ENCODE measurements around the gene ROGDI. TPM values are rescaled to one million over a fixed set of nuclear protein-coding genes. Genes with fewer than 3 reads are reported as not detected.

Gene ROGDI
- total and polyA plus RNA-seq, 10 of the 15 experiments (the other 5 are each of a cell fraction or from before 2014, with no cell fraction given) = 0.40 to 23.5 (median 12.3) TPM

DNA sequence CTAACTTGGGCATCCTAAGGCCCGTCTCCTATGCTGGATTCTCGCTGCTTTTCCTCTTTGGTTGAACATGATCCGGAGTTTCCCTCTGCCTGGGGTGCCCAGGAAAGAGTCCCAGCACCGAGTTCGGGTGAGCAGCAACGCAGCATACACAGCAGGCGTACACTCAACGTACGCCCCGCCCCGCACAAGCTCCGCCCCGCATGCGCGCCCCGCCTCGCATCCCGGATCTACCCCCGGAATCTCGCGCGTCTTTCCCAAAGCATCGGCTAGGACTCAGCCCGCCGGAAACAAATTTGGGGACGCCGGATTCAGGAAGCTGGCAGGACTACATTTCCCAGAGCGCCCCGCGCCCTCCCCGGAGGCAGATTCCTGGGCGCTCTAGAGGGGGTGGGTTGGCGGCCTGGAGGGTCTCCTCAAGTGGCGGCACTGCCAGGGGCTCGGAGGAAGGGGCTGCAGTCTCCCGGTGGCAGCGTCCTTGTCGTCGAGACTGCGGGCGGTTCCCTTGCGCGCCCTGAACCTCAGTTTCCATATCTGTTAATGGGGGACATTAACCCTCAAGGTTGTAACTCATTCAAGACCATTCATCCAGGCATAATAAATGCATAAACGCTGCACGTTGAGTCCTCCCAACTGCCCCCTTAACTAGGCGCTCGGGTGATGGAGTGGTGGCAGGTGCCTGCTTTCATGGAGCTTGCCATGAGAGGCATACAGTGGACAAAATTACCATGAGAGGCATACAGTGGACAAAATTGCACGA, 33.7 kb downstream of the ROGDI start:
- in situ Hi-C loops (cut with MboI) (no loop called here), intact Hi-C loops (cut with micrococcal nuclease; ENCODE audit: unreplicated experiment) (loop anchor here (2.0 kb wide), 3 partner anchors 34 to 78 kb away; partner anchors contain the start of genes ANKS3, DNAAF8, GLYR1 and ROGDI)
- RAD21 ChIA-PET (ENCODE audit: unreplicated experiment) = interaction anchor here (0.6 to 2.0 kb wide), 4 partner anchors 17 to 34 kb away, joined by 3 to 18 read pairs (median 4); partner anchors contain the start of genes ANKS3 and DNAAF8
- TF ChIP-seq HDAC2 (IDR thresholded peaks at IDR 0.05) (no peak), TCF7 (IDR thresholded peaks at IDR 0.05; ENCODE audit: borderline replicate concordance) (no peak), EGR1 (IDR thresholded peaks at IDR 0.05; ENCODE audit: borderline replicate concordance in 1 of 2, low read depth in 2 of 2, low read length in 2 of 2) (no peak), BCL11A (IDR thresholded peaks at IDR 0.05; ENCODE audit: low read depth, low read length) (no peak), RBBP5 (conservative IDR thresholded peaks at IDR 0.05) (no peak), MTA3 (IDR thresholded peaks at IDR 0.05; ENCODE audit: borderline replicate concordance, low read length) (no peak), CBFB (IDR thresholded peaks at IDR 0.05; ENCODE audit: low read depth) (no peak), ZNF622 (IDR thresholded peaks at IDR 0.05) (no peak), CREB1 (IDR thresholded peaks at IDR 0.05; ENCODE audit: low read depth) (peak; percentile 19; the same call in 1 of the 2 replicates), SMAD1 (IDR thresholded peaks at IDR 0.05; ENCODE audit: low read depth, partially characterized antibody) (no peak), NR2F1 (conservative IDR thresholded peaks at IDR 0.05) (no peak), RAD51 (IDR thresholded peaks at IDR 0.05) (no peak), SUZ12 (IDR thresholded peaks at IDR 0.05; ENCODE audit: unreplicated experiment) (no peak), RELB (IDR thresholded peaks at IDR 0.05; ENCODE audit: low read depth) (peak; percentile 47), SRF (IDR thresholded peaks at IDR 0.05; ENCODE audit: low read depth in 2 of 2, low read length in 2 of 2) (peak; percentile 2 to 69; a peak in 1 of 4 replicates), MXI1 (IDR thresholded peaks at IDR 0.05; ENCODE audit: low read depth, low read length) (peak; percentile 27; the same call in 1 of the 2 replicates), CHD4 (IDR thresholded peaks at IDR 0.05) (no peak), ESRRA (IDR thresholded peaks at IDR 0.05; ENCODE audit: low read length) (no peak)
- TF ChIP-seq, protein P1, sequence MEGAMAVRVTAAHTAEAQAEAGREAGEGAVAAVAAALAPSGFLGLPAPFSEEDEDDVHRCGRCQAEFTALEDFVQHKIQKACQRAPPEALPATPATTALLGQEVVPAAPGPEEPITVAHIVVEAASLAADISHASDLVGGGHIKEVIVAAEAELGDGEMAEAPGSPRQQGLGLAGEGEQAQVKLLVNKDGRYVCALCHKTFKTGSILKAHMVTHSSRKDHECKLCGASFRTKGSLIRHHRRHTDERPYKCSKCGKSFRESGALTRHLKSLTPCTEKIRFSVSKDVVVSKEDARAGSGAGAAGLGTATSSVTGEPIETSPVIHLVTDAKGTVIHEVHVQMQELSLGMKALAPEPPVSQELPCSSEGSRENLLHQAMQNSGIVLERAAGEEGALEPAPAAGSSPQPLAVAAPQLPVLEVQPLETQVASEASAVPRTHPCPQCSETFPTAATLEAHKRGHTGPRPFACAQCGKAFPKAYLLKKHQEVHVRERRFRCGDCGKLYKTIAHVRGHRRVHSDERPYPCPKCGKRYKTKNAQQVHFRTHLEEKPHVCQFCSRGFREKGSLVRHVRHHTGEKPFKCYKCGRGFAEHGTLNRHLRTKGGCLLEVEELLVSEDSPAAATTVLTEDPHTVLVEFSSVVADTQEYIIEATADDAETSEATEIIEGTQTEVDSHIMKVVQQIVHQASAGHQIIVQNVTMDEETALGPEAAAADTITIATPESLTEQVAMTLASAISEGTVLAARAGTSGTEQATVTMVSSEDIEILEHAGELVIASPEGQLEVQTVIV (IDR thresholded peaks at IDR 0.05; ENCODE audit: borderline replicate concordance, partially characterized antibody) = no peak

More for the DNA sequence above, 33.7 kb downstream of the ROGDI start:
- Histone ChIP-seq H4K20me1 (ENCODE audit: control insufficient read depth, insufficient read depth) (no peaks in the 10 kb centered on the region), H2AFZ (ENCODE audit: control insufficient read depth, low read depth, low read length) (peak overlapping the region; percentile 80), H3K4me3 (peak overlapping the region; percentile 91), H3K27me3 (replicated peaks in 1 of 2; ENCODE audit: control insufficient read depth in 2 of 2, insufficient read depth in 2 of 2, low read length in 1 of 2) (no peaks in the 10 kb centered on the region), H3K9me3 (replicated peaks; ENCODE audit: control insufficient read depth, insufficient read depth, low read length) (no peaks in the 10 kb centered on the region), H3K9ac (ENCODE audit: control insufficient read depth, insufficient read depth, low read length) (peak overlapping the region; percentile 64), H3K27ac (ENCODE audit: control insufficient read depth, insufficient read depth) (peak overlapping the region; percentile 9), H3K4me1 (ENCODE audit: control insufficient read depth, insufficient read depth, low read length) (peaks cover 8% of the 10 kb centered on the region; the same call in 1 of the 2 replicates), H3K79me2 (ENCODE audit: control insufficient read depth, insufficient read depth, low read length) (peaks cover 18% of the 10 kb centered on the region), H3K4me2 (ENCODE audit: control insufficient read depth, insufficient read depth) (peak overlapping the region; percentile 69), H3K36me3 (ENCODE audit: control insufficient read depth in 2 of 2, insufficient read depth in 2 of 2, low read length in 1 of 2) (peaks cover 0 to 4% of the 10 kb centered on the region in 2 experiments; a peak in 2 of 4 replicates)
- ChIA-PET SMC1A (ENCODE audit: uncharacterized antibody, unreplicated experiment) (interaction anchor here (0.6 to 3.4 kb wide), 5 partner anchors 32 to 83 kb away, joined by 3 to 15 read pairs (median 3); partner anchors contain the start of genes ANKS3, DNAAF8 and ROGDI), POLR2A (interaction anchor here (0.6 to 2.8 kb wide), 8 partner anchors 9 to 693 kb away, joined by 3 to 15 read pairs (median 4); partner anchors contain the start of genes ANKS3 and DNAAF8), CTCF (interaction anchor here (0.9 to 1.4 kb wide), 4 partner anchors 32 to 515 kb away, joined by 3 to 7 read pairs (median 3); partner anchors contain the start of genes DNAAF8 and ROGDI)
- ATAC-seq (peak; percentile 84), FAIRE-seq (peak; percentile 81), DNase-seq (ENCODE audit: low read depth, low spot score) (peak; percentile 76)
- 16% methylated on average over 46 of the region's 48 CpGs for WGBS (ENCODE audit: insufficient coverage, insufficient replicate concordance, low lambda C conversion rate, missing lambda C conversion rate)
- BruUV-seq (replicated peaks) = no TSS peak
